ENCODE data around the gene CBFA2T3.
A peak's percentile ranks its signal among the peaks of the same experiment; 100 is the strongest.

Gene CBFA2T3

DNA sequence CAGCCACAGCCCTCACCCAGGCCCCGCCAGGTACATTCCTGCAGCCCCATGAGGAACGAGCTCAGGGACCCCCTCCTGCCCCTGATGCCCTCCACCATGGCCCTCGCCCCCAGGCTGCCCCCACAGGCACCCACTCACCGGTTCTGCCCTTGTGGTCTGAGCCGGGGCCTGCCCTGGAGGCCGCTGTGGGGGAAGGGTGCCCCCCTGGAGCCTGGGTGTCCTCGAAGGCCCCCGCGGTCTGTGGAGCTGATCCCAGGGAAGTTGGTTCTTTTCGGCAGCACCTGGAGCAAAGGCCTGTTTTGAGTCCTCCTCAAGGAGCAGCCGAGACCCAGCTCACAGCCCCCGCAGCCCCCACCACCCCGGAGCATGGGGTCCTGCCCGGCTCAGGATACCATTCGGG, 112.9 kb downstream of the CBFA2T3 start:
- H3K4me3 ChIP-seq (ENCODE audit: low read depth, low read length), result no peak overlapping the region
- DNase-seq (ENCODE audit: low read depth), result no peak
- TF ChIP-seq, protein P1, sequence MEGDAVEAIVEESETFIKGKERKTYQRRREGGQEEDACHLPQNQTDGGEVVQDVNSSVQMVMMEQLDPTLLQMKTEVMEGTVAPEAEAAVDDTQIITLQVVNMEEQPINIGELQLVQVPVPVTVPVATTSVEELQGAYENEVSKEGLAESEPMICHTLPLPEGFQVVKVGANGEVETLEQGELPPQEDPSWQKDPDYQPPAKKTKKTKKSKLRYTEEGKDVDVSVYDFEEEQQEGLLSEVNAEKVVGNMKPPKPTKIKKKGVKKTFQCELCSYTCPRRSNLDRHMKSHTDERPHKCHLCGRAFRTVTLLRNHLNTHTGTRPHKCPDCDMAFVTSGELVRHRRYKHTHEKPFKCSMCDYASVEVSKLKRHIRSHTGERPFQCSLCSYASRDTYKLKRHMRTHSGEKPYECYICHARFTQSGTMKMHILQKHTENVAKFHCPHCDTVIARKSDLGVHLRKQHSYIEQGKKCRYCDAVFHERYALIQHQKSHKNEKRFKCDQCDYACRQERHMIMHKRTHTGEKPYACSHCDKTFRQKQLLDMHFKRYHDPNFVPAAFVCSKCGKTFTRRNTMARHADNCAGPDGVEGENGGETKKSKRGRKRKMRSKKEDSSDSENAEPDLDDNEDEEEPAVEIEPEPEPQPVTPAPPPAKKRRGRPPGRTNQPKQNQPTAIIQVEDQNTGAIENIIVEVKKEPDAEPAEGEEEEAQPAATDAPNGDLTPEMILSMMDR (IDR thresholded peaks at IDR 0.05; ENCODE audit: control insufficient read depth, extremely low read depth, insufficient read depth), result no peak

DNA sequence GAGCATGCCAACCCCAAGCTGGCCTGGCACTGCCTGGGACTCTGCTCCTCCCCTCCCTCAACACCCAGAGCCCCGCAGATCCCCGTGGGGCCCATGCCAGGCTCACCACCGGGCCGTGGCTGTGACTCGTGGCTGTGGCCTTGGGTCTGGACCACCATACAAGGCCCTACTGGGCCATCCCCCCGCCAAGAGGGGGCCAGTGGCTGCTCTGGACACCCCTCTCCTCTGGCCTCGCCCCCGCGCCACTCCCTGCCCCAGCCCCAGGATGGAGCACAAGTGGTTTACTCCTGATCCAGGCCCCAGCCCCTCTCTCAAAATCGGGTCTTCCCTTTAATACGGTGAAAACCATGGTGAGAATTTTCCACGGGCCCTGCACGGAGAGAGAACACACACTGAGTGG, 113.6 kb downstream of the CBFA2T3 start:
- H3K4me3 ChIP-seq (ENCODE audit: low read depth, low read length), result no peak overlapping the region
- no peak for DNase-seq (ENCODE audit: low read depth)
- TF ChIP-seq, protein P1 (IDR thresholded peaks at IDR 0.05; ENCODE audit: control insufficient read depth, extremely low read depth, insufficient read depth), result no peak

GRCh38 chr16:88862968-88863367, 114.0 kb downstream of the CBFA2T3 start:
- DNase-seq (ENCODE audit: low read depth), result no peak
- H3K4me3 ChIP-seq (ENCODE audit: low read depth, low read length), result no peak overlapping the region
- TF ChIP-seq, protein P1 (IDR thresholded peaks at IDR 0.05; ENCODE audit: control insufficient read depth, extremely low read depth, insufficient read depth), result no peak

- DNase-seq (ENCODE audit: low read depth), result no peak
- TF ChIP-seq, protein P1 (IDR thresholded peaks at IDR 0.05; ENCODE audit: control insufficient read depth, extremely low read depth, insufficient read depth), result no peak
- no peak overlapping the region for H3K4me3 ChIP-seq (ENCODE audit: low read depth, low read length)
Observed at GRCh38 chr16:88861359-88861758, 115.6 kb downstream of the CBFA2T3 start.

DNA sequence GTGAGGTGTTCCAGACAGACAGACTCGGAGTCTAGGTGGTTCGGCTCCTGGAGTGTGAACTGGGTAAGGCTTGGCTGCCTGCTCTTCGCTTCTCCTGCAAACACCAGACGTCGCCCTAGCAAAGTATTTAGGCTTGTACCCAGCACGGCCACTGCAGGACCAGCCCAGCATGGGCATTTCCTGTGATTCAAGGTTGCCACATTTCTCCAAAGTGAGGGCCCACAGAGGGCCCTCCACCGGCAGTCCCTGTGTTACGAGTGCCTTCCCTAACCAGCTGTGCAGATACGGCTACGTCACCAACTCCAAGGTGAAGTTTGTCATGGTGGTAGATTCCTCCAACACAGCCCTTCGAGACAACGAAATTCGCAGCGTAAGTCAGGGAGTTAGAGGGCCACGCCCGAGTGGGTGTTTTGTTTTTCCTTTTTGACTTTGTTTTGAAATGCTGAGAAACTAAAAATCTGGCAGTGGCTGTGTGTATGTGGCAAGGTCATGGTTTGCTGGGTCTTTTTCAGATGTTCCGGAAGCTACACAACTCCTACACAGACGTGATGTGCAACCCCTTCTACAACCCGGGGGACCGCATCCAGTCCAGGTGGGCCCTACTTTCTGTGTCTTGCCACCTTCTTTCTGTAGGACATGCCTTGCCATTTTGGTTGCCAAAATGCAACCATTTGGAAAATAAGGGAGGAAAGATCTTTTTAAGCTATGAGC, 117.5 kb downstream of the CBFA2T3 start:
- TF ChIP-seq, protein P1 (IDR thresholded peaks at IDR 0.05; ENCODE audit: control insufficient read depth, extremely low read depth, insufficient read depth), result no peak
- no peak for DNase-seq (ENCODE audit: low read depth)
- H3K4me3 ChIP-seq (ENCODE audit: low read depth, low read length), result no peak overlapping the region

GRCh38 chr16:88857728-88858339, 119.2 kb downstream of the CBFA2T3 start:
- DNase-seq (ENCODE audit: low read depth), result peak; percentile 21
- H3K4me3 ChIP-seq (ENCODE audit: low read depth, low read length), result peak overlapping the region; percentile 82
- TF ChIP-seq, protein P1 (IDR thresholded peaks at IDR 0.05; ENCODE audit: control insufficient read depth, extremely low read depth, insufficient read depth), result peak; percentile 83

All from LNCaP clone FGC (cell line).